Measurements from ENCODE around the gene NPL. TPM values are rescaled to one million over a fixed set of nuclear protein-coding genes. Genes with fewer than 3 reads are reported as not detected.

Gene NPL
- total RNA-seq, 4 donors from 2014 or later = 2.2 to 45.9 (median 10.1) TPM

DNA sequence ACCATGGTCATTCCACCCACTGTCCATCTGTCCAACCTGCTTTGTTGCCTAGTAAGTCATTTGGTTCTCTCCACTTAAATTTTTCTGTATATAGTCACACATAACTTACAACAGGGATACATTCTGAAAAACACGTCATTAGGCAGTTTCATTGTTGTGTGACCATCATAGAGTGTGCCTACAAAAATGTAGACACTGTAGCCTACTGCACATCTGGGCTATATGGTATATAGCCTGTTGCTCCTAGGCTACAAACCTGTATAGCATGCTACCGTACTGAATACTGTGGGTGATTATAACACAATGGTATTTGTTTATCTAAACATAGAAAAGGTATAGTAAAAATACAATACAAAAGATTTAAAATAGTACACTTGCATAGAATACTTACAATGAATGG is 10.0 kb upstream of the NPL start:
- H3K9me3 ChIP-seq = no peaks in the 10 kb centered on the region
- 83 to 93% methylated on average over 2 of the region's 2 CpGs for WGBS, 2 donors
- H3K4me3 ChIP-seq = no peak overlapping the region
- no peak for TF ChIP-seq EP300 (IDR thresholded peaks at IDR 0.05)
- TF ChIP-seq POLR2A (IDR thresholded peaks at IDR 0.05) = no peak
- TF ChIP-seq, protein P1, sequence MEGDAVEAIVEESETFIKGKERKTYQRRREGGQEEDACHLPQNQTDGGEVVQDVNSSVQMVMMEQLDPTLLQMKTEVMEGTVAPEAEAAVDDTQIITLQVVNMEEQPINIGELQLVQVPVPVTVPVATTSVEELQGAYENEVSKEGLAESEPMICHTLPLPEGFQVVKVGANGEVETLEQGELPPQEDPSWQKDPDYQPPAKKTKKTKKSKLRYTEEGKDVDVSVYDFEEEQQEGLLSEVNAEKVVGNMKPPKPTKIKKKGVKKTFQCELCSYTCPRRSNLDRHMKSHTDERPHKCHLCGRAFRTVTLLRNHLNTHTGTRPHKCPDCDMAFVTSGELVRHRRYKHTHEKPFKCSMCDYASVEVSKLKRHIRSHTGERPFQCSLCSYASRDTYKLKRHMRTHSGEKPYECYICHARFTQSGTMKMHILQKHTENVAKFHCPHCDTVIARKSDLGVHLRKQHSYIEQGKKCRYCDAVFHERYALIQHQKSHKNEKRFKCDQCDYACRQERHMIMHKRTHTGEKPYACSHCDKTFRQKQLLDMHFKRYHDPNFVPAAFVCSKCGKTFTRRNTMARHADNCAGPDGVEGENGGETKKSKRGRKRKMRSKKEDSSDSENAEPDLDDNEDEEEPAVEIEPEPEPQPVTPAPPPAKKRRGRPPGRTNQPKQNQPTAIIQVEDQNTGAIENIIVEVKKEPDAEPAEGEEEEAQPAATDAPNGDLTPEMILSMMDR (IDR thresholded peaks at IDR 0.05) = no peak
- no peak overlapping the region for H3K27ac ChIP-seq
- H3K36me3 ChIP-seq = no peaks in the 10 kb centered on the region
- no peak for DNase-seq (ENCODE audit: low spot score in 2 of 2)
- H3K27me3 ChIP-seq = no peaks in the 10 kb centered on the region
- peaks cover 0 to 11% (median 5%) of the 10 kb centered on the region in 4 donors for H3K4me1 ChIP-seq

DNA sequence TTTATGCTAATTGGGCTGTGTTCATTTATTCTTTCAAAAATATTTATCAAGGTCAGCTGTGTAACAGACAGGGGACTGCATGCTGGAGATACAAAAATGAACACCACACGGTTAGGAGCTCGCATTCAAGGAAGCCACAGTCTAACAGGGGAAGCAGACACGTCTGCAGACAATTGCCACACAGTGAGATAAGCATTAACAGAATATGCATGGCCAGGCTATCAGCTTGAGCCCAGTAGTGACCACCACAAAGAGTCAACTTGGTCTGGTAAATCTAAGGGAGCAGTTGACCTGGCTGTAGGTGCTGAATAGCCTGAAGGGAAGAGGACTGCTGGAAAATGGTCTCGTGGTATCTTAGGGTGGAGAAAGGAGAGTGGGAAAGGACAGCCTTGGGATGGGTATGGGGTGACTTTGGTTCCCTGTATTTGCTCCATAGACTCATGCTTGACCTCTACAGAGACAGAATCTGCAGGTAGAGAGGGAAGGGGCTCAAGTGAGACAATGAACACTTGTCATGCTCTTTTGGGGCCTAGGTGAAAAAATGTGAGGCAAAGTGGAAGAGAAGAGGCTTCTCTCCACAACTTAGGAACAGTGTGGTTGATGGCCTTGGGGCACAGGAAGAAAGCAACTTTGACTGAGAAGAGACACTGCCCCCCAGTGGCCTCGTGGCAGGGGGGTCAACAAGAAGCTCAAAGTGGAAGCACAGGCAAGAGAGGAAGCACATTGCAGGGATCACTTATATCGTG is 7.6 kb upstream of the NPL start:
- Histone ChIP-seq H3K4me1 (peaks cover 0 to 13% (median 4%) of the 10 kb centered on the region in 4 donors), H3K27ac (no peak overlapping the region), H3K4me3 (no peak overlapping the region), H3K36me3 (no peaks in the 10 kb centered on the region), H3K27me3 (no peaks in the 10 kb centered on the region), H3K9me3 (no peaks in the 10 kb centered on the region)
- WGBS, 2 donors = 52 to 62% methylated on average over 6 of the region's 6 CpGs
- peak; percentile 45 to 70 for DNase-seq (ENCODE audit: low spot score in 2 of 2)
- TF ChIP-seq, protein P1 (IDR thresholded peaks at IDR 0.05) = peak; percentile 39 to 66 (median 60)
- no peak for TF ChIP-seq POLR2A (IDR thresholded peaks at IDR 0.05)
- TF ChIP-seq EP300 (IDR thresholded peaks at IDR 0.05) = peak in 1 of 2 donors; percentile 14

DNA sequence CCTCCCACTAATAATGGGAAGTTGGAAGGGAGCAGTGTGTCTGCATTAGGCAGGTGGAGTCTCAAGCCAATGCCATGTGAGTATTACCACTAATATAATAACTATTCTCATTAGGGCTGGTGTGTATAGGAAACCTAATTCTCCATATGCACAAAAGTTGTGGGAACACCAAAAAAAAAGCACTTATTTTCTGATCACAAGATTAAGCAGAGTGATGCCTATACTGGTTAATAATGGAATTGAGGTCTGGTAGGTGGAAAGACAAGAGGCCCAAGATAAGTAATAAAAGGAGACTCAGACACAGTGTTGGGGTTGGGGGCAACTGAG is 7.0 kb upstream of the NPL start:
- Histone ChIP-seq H3K36me3 (no peaks in the 10 kb centered on the region), H3K27ac (no peak overlapping the region), H3K4me3 (no peak overlapping the region), H3K9me3 (no peaks in the 10 kb centered on the region), H3K27me3 (no peaks in the 10 kb centered on the region), H3K4me1 (peaks cover 0 to 8% (median 1%) of the 10 kb centered on the region in 4 donors)
- no peak for DNase-seq (ENCODE audit: low spot score in 2 of 2)
- TF ChIP-seq, protein P1 (IDR thresholded peaks at IDR 0.05) = no peak
- TF ChIP-seq POLR2A (IDR thresholded peaks at IDR 0.05) (no peak), EP300 (IDR thresholded peaks at IDR 0.05) (no peak)

DNA sequence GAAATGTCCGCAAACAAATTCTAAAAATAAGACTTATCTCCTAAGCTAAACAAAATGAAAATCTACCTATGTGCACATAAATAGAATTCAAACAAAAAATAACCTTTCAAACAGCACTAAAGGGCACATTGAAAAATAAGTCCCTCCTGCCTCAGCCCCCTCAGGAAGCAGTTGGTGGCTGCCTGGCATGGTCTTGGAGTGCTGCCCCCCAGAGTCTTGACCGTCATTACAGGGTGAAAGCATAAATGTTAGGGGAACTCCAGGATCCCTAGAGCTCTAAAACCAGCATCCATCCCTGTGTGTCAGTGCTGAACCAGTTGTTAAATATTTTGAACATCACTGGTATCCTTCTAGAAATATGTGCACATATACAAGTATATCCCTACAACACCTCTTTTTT is 6.5 kb upstream of the NPL start:
- Histone ChIP-seq H3K27ac (no peak overlapping the region), H3K9me3 (no peaks in the 10 kb centered on the region), H3K4me1 (peaks cover 0 to 5% (median 0%) of the 10 kb centered on the region in 4 donors), H3K36me3 (no peaks in the 10 kb centered on the region), H3K4me3 (no peak overlapping the region), H3K27me3 (no peaks in the 10 kb centered on the region)
- no peak for DNase-seq (ENCODE audit: low spot score in 2 of 2)
- TF ChIP-seq, protein P1 (IDR thresholded peaks at IDR 0.05) = no peak
- no peak for TF ChIP-seq POLR2A (IDR thresholded peaks at IDR 0.05)
- TF ChIP-seq EP300 (IDR thresholded peaks at IDR 0.05) = no peak
- 67 to 72% methylated on average over 2 of the region's 2 CpGs for WGBS, 2 donors

DNA sequence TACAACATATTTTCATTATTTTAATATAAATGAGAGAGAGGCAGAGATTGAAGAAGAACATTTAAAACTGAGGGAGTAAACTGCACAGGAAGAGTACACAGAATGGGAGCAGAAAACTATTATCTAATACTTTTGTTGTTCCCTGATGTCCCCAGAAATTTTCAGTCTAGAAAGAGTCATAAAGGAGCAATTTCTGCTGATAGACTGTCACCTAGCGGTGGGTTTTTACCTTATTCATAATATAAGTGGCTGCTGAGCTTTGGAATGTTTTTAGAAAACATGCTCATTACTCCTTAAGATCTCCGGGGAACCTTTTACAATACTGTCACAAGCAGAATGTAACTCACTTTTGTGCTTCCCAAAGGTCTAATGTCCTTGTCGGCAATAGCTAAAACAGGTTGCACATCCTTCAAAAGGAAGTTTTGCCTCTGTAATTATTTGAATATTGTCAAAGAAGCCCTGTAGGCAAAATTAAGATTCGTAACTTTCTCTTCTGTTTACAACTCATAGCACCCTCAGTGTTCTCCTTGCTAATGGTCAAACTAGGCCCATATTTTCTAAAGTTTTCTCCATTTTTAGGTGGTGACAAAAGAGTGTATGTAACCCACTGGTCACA is 4.9 kb upstream of the NPL start:
- no peaks in the 10 kb centered on the region for H3K36me3 ChIP-seq
- no peaks in the 10 kb centered on the region for H3K27me3 ChIP-seq
- DNase-seq (ENCODE audit: low spot score in 2 of 2) = peak in 1 of 2 donors; percentile 67
- TF ChIP-seq, protein P1 (IDR thresholded peaks at IDR 0.05) = peak; percentile 55 to 88 (median 78)
- TF ChIP-seq POLR2A (IDR thresholded peaks at IDR 0.05) = no peak
- H3K4me1 ChIP-seq = peaks cover 0 to 11% (median under 1%) of the 10 kb centered on the region in 4 donors
- peak overlapping the region in 1 of 4 donors; percentile 0 for H3K27ac ChIP-seq
- H3K9me3 ChIP-seq = no peaks in the 10 kb centered on the region
- H3K4me3 ChIP-seq = no peak overlapping the region
- WGBS, 2 donors = 26 to 30% methylated on average over 4 of the region's 4 CpGs
